Spleen (tissue), 7 donors: ENCODE measurements around the gene RPS6KL1.

ENCODE experiments used
- CTCF ChIP-seq, 11 experiments: fragments of 200-600 bp in 7 of 11; fragments of 450-650 bp in 4 of 11; sonication (generic) in 4 of 11; IDR thresholded peaks in 8 of 11; conservative IDR thresholded peaks in 3 of 11; 1 replicate in 7 of 11; 2 replicates in 4 of 11; pipeline versions ENCODE4 v1.4.0 to v1.8.0; 2016 to 2021; ENCODE audit warnings: antibody characterized with exemption in 11 of 11, inconsistent platforms in 4 of 11, mild to moderate bottlenecking in 1 of 11
- POLR2A ChIP-seq, 3 donors: fragments of 450-650 bp; IDR thresholded peaks; one replicate each; pipeline ENCODE4 v1.5.1; 2017; ENCODE audit warnings: antibody characterized with exemption in 3 of 3, mild to moderate bottlenecking in 1 of 3
- donor health status: DM: no; HTN: no; CAD: no; lungs with moderate emphysema.
- donor health status: DM: no; HTN: no; CAD: no.
- donor health status: DM: no; HTN: no; CAD: no.

DNA sequence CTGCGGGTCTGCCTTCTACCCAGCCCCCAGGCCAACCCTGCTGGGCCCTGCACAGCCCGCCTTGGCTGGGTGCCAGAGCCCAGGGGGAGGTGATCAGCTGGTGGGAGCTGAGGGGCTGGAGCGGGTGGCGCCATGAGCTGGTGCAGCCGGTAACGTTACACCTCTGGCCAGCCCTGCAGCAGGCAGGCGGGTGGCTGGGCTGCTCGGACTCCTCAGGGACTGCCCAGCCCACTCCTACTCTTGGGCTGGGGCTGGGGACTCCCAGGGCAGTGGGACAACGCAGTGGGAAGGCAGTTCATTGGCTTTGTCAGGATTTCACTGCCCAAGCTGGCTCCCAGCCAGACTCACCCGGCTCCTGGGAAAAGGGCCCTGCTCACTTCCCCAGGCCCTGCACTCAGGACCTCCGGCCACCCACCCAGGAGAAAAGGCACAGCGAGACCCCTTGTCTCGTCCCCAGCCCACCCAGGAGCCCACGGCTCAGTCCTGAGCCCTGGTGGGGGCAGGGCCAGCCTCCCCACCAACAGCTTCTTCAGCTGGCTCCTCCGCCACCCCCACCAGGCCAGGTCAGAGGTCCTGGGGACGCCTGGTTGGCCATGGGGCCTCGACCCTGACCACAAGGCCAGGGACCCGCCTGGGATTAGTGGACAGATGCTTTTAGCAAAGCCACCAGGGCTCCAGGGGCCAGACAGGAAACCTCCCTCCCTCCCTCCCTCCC lies 31.3 kb upstream of the RPS6KL1 start:
- TF ChIP-seq CTCF (IDR thresholded peaks at IDR 0.05 in 8 of 11, conservative IDR thresholded peaks at IDR 0.05 in 3 of 11) (no peak), POLR2A (IDR thresholded peaks at IDR 0.05) (no peak)
